ENCODE measurements around the gene HMCN1. TPM values are rescaled to one million over a fixed set of nuclear protein-coding genes. Genes with fewer than 3 reads are reported as not detected.

HMCN1 gene
- total RNA-seq, 2 donors from 2014 or later: 3.5 to 9.9 TPM

GRCh38 chr1:186164773-186165172, 430.6 kb downstream of the HMCN1 start:
- Histone ChIP-seq H3K4me1 (replicated peaks) (no peaks in the 10 kb centered on the region), H3K9me3 (no peaks in the 10 kb centered on the region), H3K36me3 (no peaks in the 10 kb centered on the region), H3K27me3 (replicated peaks; ENCODE audit: insufficient read depth) (no peaks in the 10 kb centered on the region), H3K27ac (no peak overlapping the region), H3K4me3 (no peak overlapping the region)
- intact Hi-C loops (cut with DNase I): no loop called here
- TF ChIP-seq POLR2AphosphoS5 (IDR thresholded peaks at IDR 0.05): no peak
- no peak for TF ChIP-seq CTCF (IDR thresholded peaks at IDR 0.05)
- no peak for TF ChIP-seq POLR2A (IDR thresholded peaks at IDR 0.05)
- no peak for DNase-seq (ENCODE audit: low spot score)
- 85% methylated on average over 3 of the region's 3 CpGs for WGBS

DNA sequence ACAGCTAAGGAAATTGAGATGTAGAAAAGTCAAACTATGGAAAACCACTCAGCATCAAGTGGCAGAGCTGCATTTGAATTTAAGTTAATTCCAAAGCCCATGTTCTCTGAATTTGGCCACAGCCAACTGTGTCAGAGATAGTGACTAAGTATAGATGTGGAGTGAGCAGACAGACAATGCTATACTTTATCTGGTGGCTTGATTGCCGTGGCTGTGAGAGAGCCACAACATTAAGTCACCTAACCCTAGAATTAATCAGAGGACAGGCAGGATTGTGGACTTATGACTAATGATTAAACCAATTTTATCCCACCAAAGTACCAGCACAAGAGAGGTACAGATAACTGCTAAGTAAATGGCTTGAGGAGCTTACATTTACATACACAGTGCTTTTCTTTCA, 431.1 kb downstream of the HMCN1 start:
- intact Hi-C loops (cut with DNase I): no loop called here
- no peaks in the 10 kb centered on the region for H3K9me3 ChIP-seq

DNA sequence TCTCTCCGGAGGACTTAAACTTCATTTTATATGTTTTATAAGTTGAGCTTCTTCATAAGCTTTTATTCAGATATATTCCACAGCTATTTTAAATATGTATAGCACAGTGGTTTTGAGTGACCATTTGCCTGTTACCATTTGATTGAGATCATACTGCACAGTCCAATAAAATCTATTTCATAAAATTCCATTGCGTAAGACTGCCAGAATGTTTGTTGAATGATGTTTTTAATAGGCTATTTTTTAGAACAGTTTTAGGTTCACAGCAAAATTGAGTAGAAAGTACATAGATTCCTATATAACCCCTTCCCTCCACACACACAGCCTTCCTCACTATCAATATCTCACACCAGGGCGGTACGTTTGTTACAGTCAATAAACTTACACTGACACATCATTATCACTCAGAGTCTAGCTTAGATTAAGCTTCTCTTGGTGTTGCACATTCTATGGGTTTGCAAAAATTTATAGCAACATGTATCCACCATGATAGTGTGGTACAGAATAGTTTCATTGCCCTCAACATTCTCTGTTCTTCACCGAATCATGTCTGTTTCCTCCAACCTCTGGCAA, 433.0 kb downstream of the HMCN1 start:
- H3K27me3 ChIP-seq (replicated peaks; ENCODE audit: insufficient read depth): no peaks in the 10 kb centered on the region
- H3K4me1 ChIP-seq (replicated peaks): no peaks in the 10 kb centered on the region
- no peak for DNase-seq (ENCODE audit: low spot score)
- no peak overlapping the region for H3K4me3 ChIP-seq
- WGBS: 94% methylated on average over 5 of the region's 5 CpGs
- H3K27ac ChIP-seq: no peak overlapping the region
- H3K36me3 ChIP-seq: no peaks in the 10 kb centered on the region
- TF ChIP-seq POLR2AphosphoS5 (IDR thresholded peaks at IDR 0.05): no peak
- TF ChIP-seq POLR2A (IDR thresholded peaks at IDR 0.05): no peak
- TF ChIP-seq CTCF (IDR thresholded peaks at IDR 0.05): no peak
- intact Hi-C loops (cut with DNase I): no loop called here
- no peaks in the 10 kb centered on the region for H3K9me3 ChIP-seq

More for the DNA sequence above, 431.1 kb downstream of the HMCN1 start:
- no peaks in the 10 kb centered on the region for H3K36me3 ChIP-seq
- no peak overlapping the region for H3K27ac ChIP-seq
- H3K4me3 ChIP-seq: no peak overlapping the region
- TF ChIP-seq POLR2AphosphoS5 (IDR thresholded peaks at IDR 0.05): no peak
- TF ChIP-seq POLR2A (IDR thresholded peaks at IDR 0.05): no peak
- no peak for TF ChIP-seq CTCF (IDR thresholded peaks at IDR 0.05)
- no peaks in the 10 kb centered on the region for H3K27me3 ChIP-seq (replicated peaks; ENCODE audit: insufficient read depth)
- no peak for DNase-seq (ENCODE audit: low spot score)
- WGBS: 71% methylated on average over 1 of the region's 1 CpG
- no peaks in the 10 kb centered on the region for H3K4me1 ChIP-seq (replicated peaks)

- DNase-seq (ENCODE audit: low spot score): peak; percentile 23
- Histone ChIP-seq H3K36me3 (no peaks in the 10 kb centered on the region), H3K9me3 (no peaks in the 10 kb centered on the region), H3K4me3 (no peak overlapping the region), H3K27me3 (replicated peaks; ENCODE audit: insufficient read depth) (no peaks in the 10 kb centered on the region), H3K4me1 (replicated peaks) (no peaks in the 10 kb centered on the region), H3K27ac (no peak overlapping the region)
- TF ChIP-seq POLR2AphosphoS5 (IDR thresholded peaks at IDR 0.05) (no peak), POLR2A (IDR thresholded peaks at IDR 0.05) (no peak), CTCF (IDR thresholded peaks at IDR 0.05) (no peak)
- intact Hi-C loops (cut with DNase I): no loop called here
- 24% methylated on average over 4 of the region's 4 CpGs for WGBS
These were observed 441.4 kb downstream of the HMCN1 start for GRCh38 chr1:186175588-186175987.

DNA sequence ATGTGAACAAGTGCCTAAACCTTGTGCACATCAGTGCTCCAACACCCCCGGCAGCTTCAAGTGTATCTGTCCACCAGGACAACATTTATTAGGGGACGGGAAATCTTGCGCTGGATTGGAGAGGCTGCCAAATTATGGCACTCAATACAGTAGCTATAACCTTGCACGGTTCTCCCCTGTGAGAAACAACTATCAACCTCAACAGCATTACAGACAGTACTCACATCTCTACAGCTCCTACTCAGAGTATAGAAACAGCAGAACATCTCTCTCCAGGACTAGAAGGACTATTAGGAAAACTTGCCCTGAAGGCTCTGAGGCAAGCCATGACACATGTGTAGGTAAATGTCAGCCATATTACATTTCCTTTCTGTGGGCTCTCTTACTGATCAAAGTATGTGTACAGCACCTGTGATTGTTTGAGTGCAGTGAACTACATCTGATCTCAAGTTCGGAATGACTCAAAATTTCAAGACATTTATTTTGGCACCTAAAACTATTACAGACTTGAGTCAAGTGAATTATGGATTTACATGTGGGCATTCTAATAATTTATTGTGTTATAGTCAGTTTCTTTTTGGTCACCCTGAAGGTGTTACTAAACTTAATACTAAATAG, 444.3 kb downstream of the HMCN1 start:
- Histone ChIP-seq H3K4me1 (replicated peaks) (no peaks in the 10 kb centered on the region), H3K9me3 (no peaks in the 10 kb centered on the region), H3K27me3 (replicated peaks; ENCODE audit: insufficient read depth) (no peaks in the 10 kb centered on the region), H3K4me3 (no peak overlapping the region), H3K27ac (no peak overlapping the region), H3K36me3 (no peaks in the 10 kb centered on the region)
- DNase-seq (ENCODE audit: low spot score): no peak
- TF ChIP-seq POLR2AphosphoS5 (IDR thresholded peaks at IDR 0.05) (no peak), POLR2A (IDR thresholded peaks at IDR 0.05) (no peak), CTCF (IDR thresholded peaks at IDR 0.05) (no peak)
- intact Hi-C loops (cut with DNase I): no loop called here
- 73% methylated on average over 5 of the region's 5 CpGs for WGBS
